HS-27A (cell line): Measurements from ENCODE around the gene IPP.
"Not testable (repeated sequence)": the region's sequence is repeated elsewhere in the genome, so short reads cannot be mapped to it uniquely, and the experiment has no call there.

Experiments used
- DNase-seq: peaks from one replicate; pipeline ENCODE4 v3.0.0-alpha.2; 2012; ENCODE audit warnings: low read depth, missing footprints

Gene IPP

GRCh38 chr1:45739641-45740156 is 10.8 kb downstream of the IPP start:
- DNase-seq: not testable (repeated sequence)

- DNase-seq: no peak
Measured at GRCh38 chr1:45739137-45739536, 11.3 kb downstream of the IPP start.

- DNase-seq: no peak
Measured at GRCh38 chr1:45730780-45731319, 19.6 kb downstream of the IPP start.

GRCh38 chr1:45730075-45730779 is 20.2 kb downstream of the IPP start:
- no peak for DNase-seq

- DNase-seq: not testable (repeated sequence)
Measured at GRCh38 chr1:45726007-45726406, 24.4 kb downstream of the IPP start.

- no peak for DNase-seq
Measured at GRCh38 chr1:45723248-45723930, 27.1 kb downstream of the IPP start.

GRCh38 chr1:45722809-45723208 is 27.6 kb downstream of the IPP start:
- no peak for DNase-seq

GRCh38 chr1:45721207-45721606 is 29.2 kb downstream of the IPP start:
- no peak for DNase-seq

- DNase-seq: no peak
Measured at GRCh38 chr1:45718289-45718688, 32.2 kb downstream of the IPP start.

GRCh38 chr1:45717386-45717785 is 33.1 kb downstream of the IPP start:
- DNase-seq: not testable (repeated sequence)

- DNase-seq: no peak
Measured at GRCh38 chr1:45716700-45717099, 33.8 kb downstream of the IPP start.

- no peak for DNase-seq
Measured at GRCh38 chr1:45713711-45714110, 36.7 kb downstream of the IPP start.

- no peak for DNase-seq
Measured at GRCh38 chr1:45704637-45705036, 45.8 kb downstream of the IPP start.

- no peak for DNase-seq
Measured at GRCh38 chr1:45694823-45695222, 55.6 kb downstream of the IPP start.

- not testable (repeated sequence) for DNase-seq
Measured at GRCh38 chr1:45693811-45694210, 56.6 kb downstream of the IPP start.

GRCh38 chr1:45687754-45688740 is 62.4 kb downstream of the IPP start, which contains the start of gene TMEM69:
TMEM69 (plus strand) TSS chr1:45688181; CDS start chr1:45691069, 2,888 bp downstream.
- DNase-seq: peak; percentile 84

GRCh38 chr1:45687014-45687753 is 63.3 kb downstream of the IPP start:
- DNase-seq: peak; percentile 96

GRCh38 chr1:45686288-45687013 is 64.0 kb downstream of the IPP start, which contains the start of gene GPBP1L1:
GPBP1L1 (minus strand) TSS chr1:45686533; CDS start chr1:45659087, 27,446 bp downstream.
- peak; percentile 90 for DNase-seq

GRCh38 chr1:45686015-45686287 is 64.5 kb downstream of the IPP start:
- DNase-seq: no peak

- DNase-seq: no peak
Measured at GRCh38 chr1:45685308-45686014, 65.0 kb downstream of the IPP start.
